ENCODE data around the gene RGPD3. TPM values are rescaled to one million over a fixed set of nuclear protein-coding genes. Genes with fewer than 3 reads are reported as not detected.
"Not testable (repeated sequence)": the region's sequence is repeated elsewhere in the genome, so short reads cannot be mapped to it uniquely, and the experiment has no call there.

Gene RGPD3
- total RNA-seq, 2 experiments from 2014 or later, result 0.04 TPM; not detected in 1

- H3K27ac Mint-ChIP-seq, DNase-seq, H3K9me3 Mint-ChIP-seq, H3K27me3 Mint-ChIP-seq, H3K36me3 Mint-ChIP-seq, H3K4me3 Mint-ChIP-seq, H3K4me1 Mint-ChIP-seq: not testable (repeated sequence)
Measured at GRCh38 chr2:106379567-106379966, 88.6 kb downstream of the RGPD3 start.

- not testable (repeated sequence) for DNase-seq, H3K27me3 Mint-ChIP-seq, H3K4me3 Mint-ChIP-seq, H3K36me3 Mint-ChIP-seq, H3K4me1 Mint-ChIP-seq, H3K27ac Mint-ChIP-seq, H3K9me3 Mint-ChIP-seq
Measured at GRCh38 chr2:106369182-106369581, 99.0 kb downstream of the RGPD3 start.

GRCh38 chr2:106366204-106366885 lies 101.9 kb downstream of the RGPD3 start:
- Mint-ChIP-seq H3K9me3 (peaks cover 4% of the 10 kb centered on the region), H3K36me3 (no peaks in the 10 kb centered on the region), H3K27me3 (no peaks in the 10 kb centered on the region), H3K27ac (no peak overlapping the region), H3K4me3 (no peak overlapping the region), H3K4me1 (peaks cover 13% of the 10 kb centered on the region)
- no peak for DNase-seq

GRCh38 chr2:106363791-106364190 lies 104.4 kb downstream of the RGPD3 start:
- Mint-ChIP-seq H3K36me3 (no peaks in the 10 kb centered on the region), H3K9me3 (peaks cover 4% of the 10 kb centered on the region), H3K4me3 (no peak overlapping the region), H3K27ac (no peak overlapping the region), H3K4me1 (peaks cover 16% of the 10 kb centered on the region), H3K27me3 (no peaks in the 10 kb centered on the region)
- peak; percentile 9 for DNase-seq

DNA sequence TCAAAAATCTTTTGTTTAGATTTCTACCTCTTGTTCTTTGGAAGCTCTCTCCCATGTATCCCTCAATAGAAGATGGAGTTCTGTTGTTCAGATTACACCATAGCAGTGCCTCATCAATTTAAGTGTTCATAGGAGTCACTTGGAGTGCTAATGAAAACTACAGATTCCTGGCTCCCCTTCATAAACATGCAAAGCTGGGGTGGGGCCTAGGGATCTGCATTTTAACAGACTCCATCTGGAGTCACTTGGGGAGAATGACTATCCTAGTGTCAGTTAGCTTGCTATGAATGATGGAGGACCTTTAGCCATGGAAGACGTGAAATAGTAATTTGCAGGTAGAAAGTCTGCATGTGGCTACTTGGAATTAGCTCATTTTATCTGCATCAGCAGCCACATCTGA lies 105.4 kb downstream of the RGPD3 start:
- Mint-ChIP-seq H3K27ac (no peak overlapping the region), H3K9me3 (peaks cover 4% of the 10 kb centered on the region), H3K36me3 (no peaks in the 10 kb centered on the region), H3K4me3 (no peak overlapping the region), H3K27me3 (peaks cover 3% of the 10 kb centered on the region), H3K4me1 (peaks cover 22% of the 10 kb centered on the region)
- DNase-seq, result no peak

DNA sequence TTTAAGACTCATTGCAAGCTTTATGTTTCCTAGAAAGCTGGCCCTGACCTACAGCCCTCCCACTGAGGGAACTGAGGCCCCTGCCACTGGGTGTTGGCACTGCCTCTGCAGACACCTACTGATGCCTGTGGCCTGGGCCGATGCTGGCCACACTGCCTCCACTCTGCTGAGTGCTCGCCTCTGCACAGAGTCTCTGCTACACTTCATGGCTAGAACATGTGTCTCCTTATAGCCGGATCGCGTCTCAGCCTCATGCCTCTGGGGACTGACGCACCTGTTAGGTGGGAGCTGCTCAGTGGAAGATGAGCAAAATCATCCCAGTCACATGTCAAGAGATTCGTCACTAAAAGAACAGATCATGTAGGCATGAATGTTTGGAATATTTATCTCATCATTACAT lies 108.7 kb downstream of the RGPD3 start:
- Mint-ChIP-seq H3K4me1 (peaks cover 22% of the 10 kb centered on the region), H3K4me3 (no peak overlapping the region), H3K36me3 (no peaks in the 10 kb centered on the region), H3K9me3 (no peaks in the 10 kb centered on the region), H3K27ac (no peak overlapping the region), H3K27me3 (peaks cover 3% of the 10 kb centered on the region)
- no peak for DNase-seq

DNA sequence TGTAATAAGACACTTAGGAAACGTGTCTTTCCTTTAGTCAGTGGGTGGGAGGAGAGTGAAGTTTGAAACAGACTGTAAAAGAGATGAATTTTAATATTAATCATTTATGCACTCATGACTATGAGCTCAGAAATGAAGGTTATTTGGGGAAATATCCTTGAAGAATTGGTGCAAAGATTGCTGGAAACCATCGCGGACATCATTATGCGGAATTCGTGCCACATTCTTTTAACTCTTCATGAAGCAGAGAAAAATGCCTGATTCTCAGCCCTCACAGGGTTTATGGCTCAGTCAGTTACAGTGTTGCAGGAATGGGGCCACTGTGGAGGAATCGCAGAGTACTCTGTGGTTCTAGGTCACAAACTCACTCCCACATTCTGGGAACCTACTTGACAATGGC lies 109.7 kb downstream of the RGPD3 start:
- no peaks in the 10 kb centered on the region for H3K9me3 Mint-ChIP-seq
- peaks cover 17% of the 10 kb centered on the region for H3K4me1 Mint-ChIP-seq
- no peak for DNase-seq
- no peaks in the 10 kb centered on the region for H3K36me3 Mint-ChIP-seq
- H3K27me3 Mint-ChIP-seq, result peaks cover 9% of the 10 kb centered on the region
- H3K27ac Mint-ChIP-seq, result no peak overlapping the region
- no peak overlapping the region for H3K4me3 Mint-ChIP-seq

DNA sequence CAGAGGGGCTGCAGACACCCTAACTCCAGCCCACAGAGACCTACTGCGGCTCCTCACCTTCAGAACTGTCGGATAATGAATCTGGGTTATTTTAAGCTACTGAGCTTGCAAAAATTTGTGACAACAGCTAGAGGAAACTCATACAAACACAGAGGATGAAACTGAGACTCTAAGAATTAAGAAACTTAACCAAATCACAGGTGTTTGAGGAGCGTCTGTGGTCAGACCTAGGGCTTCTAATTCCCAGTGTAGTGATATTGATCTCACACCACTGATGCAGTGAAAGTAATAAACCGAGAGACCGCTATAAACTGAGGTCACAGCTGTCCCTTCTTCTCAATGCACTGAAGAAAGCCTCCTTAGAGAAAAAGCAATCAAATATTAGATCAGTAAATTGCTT lies 110.1 kb downstream of the RGPD3 start:
- Mint-ChIP-seq H3K27me3 (peaks cover 9% of the 10 kb centered on the region), H3K4me3 (no peak overlapping the region), H3K9me3 (no peaks in the 10 kb centered on the region), H3K36me3 (no peaks in the 10 kb centered on the region), H3K27ac (no peak overlapping the region), H3K4me1 (peaks cover 12% of the 10 kb centered on the region)
- DNase-seq, result peak; percentile 11

GRCh38 chr2:106356291-106356690 lies 111.9 kb downstream of the RGPD3 start:
- H3K9me3 Mint-ChIP-seq, result no peaks in the 10 kb centered on the region
- peaks cover 10% of the 10 kb centered on the region for H3K4me1 Mint-ChIP-seq
- peaks cover 9% of the 10 kb centered on the region for H3K27me3 Mint-ChIP-seq
- no peak overlapping the region for H3K4me3 Mint-ChIP-seq
- H3K27ac Mint-ChIP-seq, result no peak overlapping the region
- no peaks in the 10 kb centered on the region for H3K36me3 Mint-ChIP-seq
- no peak for DNase-seq

- Mint-ChIP-seq H3K9me3 (no peaks in the 10 kb centered on the region), H3K4me3 (no peak overlapping the region), H3K27ac (no peak overlapping the region), H3K36me3 (no peaks in the 10 kb centered on the region), H3K27me3 (peaks cover 9% of the 10 kb centered on the region), H3K4me1 (peaks cover 6% of the 10 kb centered on the region)
- DNase-seq, result no peak
Measured at GRCh38 chr2:106353676-106354075, 114.5 kb downstream of the RGPD3 start.

DNA sequence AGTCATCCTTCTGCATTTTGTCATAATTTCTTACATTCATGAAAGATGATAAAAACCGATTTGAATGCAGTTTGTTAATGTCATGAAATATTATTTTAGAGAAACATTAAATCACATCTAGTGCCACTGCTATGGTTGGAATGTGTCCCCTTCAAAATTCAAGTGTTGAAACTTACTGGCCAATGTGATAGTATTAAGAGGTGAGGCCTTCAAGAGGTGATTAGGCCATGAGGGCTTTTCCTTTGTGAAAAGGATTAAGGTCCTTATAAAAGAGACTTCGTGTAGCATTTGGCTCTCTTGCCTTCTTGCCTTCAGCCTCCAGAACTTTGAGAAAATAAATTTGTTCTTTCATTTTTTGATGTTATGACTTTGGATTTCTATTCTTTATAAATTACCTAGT lies 117.2 kb downstream of the RGPD3 start:
- peaks cover 6% of the 10 kb centered on the region for H3K27me3 Mint-ChIP-seq

DNA sequence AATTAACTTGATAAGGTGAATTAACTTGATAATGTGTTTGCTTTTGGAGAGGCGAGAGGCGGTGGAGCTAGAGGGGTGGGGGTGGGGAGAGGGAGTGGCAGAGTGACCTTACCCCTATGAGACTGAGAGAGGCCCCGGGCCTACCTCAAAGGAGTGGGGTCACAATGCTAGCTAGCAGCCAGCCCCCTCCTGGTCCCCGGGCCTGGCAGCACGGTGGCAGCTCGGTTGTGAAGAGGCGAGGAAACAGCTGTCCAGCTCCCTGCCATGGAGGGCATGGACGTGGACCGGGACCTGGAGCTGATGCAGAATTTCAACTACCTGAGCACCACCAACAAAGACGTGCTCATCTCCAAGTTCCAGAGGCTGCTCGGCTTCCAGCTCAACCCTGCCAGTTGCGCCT lies 123.9 kb downstream of the RGPD3 start:
- Mint-ChIP-seq H3K9me3 (peaks cover 2% of the 10 kb centered on the region), H3K27ac (no peak overlapping the region), H3K36me3 (no peaks in the 10 kb centered on the region), H3K27me3 (no peaks in the 10 kb centered on the region), H3K4me3 (no peak overlapping the region), H3K4me1 (no peaks in the 10 kb centered on the region)
- no peak for DNase-seq

More for the DNA sequence above, 117.2 kb downstream of the RGPD3 start:
- H3K4me1 Mint-ChIP-seq, result no peaks in the 10 kb centered on the region
- H3K27ac Mint-ChIP-seq, result no peak overlapping the region
- no peak overlapping the region for H3K4me3 Mint-ChIP-seq
- no peaks in the 10 kb centered on the region for H3K9me3 Mint-ChIP-seq
- H3K36me3 Mint-ChIP-seq, result no peaks in the 10 kb centered on the region
- DNase-seq, result no peak

DNA sequence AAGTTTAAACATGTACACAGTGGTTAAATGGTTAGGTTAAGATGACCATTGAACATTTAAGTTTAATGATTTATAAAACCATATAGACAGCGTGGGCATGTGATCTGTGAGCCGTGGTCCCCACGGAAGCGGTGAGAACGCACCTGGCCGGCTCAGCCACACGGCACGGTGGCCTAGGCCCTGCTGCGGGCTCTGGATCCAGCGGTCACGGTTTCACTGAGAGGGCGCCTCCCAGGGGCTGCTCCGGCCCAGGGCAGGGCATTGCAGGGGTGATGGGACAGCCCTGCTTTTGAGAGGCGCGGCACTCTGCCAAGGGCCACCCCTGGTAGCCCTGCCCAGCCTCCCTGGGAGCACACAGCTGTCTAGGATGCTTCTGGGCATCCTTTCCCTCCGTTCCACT lies 124.9 kb downstream of the RGPD3 start:
- H3K36me3 Mint-ChIP-seq, result no peaks in the 10 kb centered on the region
- no peak overlapping the region for H3K27ac Mint-ChIP-seq
- H3K27me3 Mint-ChIP-seq, result no peaks in the 10 kb centered on the region
- DNase-seq, result no peak
- no peaks in the 10 kb centered on the region for H3K4me1 Mint-ChIP-seq
- H3K9me3 Mint-ChIP-seq, result peaks cover 2% of the 10 kb centered on the region
- no peak overlapping the region for H3K4me3 Mint-ChIP-seq

DNA sequence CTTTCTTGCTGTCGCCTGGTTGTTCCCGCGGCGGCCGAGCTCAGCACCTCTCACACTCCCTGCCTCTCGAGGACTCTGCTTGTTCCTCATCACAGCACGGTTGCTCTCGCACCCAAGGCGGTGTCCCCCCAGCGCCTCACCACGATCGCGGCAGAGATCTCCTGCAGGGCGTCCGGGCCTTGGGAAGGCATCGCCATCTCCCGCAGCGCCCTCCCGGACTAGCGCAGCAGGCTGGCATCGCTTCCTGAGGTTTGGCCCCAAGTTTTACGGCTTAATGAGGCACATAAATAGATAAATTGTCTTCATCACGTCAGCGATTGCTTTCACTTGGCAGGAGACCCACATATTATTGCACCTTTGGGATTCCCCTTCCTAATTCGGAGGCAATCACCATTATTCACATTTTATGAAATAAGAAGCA lies 125.4 kb downstream of the RGPD3 start:
- DNase-seq, result no peak
- H3K27ac Mint-ChIP-seq, result no peak overlapping the region
- no peaks in the 10 kb centered on the region for H3K27me3 Mint-ChIP-seq
- H3K36me3 Mint-ChIP-seq, result no peaks in the 10 kb centered on the region
- H3K4me3 Mint-ChIP-seq, result no peak overlapping the region
- no peaks in the 10 kb centered on the region for H3K4me1 Mint-ChIP-seq
- peaks cover 2% of the 10 kb centered on the region for H3K9me3 Mint-ChIP-seq

- no peaks in the 10 kb centered on the region for H3K36me3 Mint-ChIP-seq
- DNase-seq, result no peak
- no peaks in the 10 kb centered on the region for H3K27me3 Mint-ChIP-seq
- no peak overlapping the region for H3K27ac Mint-ChIP-seq
- no peaks in the 10 kb centered on the region for H3K4me1 Mint-ChIP-seq
- H3K9me3 Mint-ChIP-seq, result peaks cover 2% of the 10 kb centered on the region
- H3K4me3 Mint-ChIP-seq, result no peak overlapping the region
Measured at GRCh38 chr2:106341666-106342065, 126.5 kb downstream of the RGPD3 start.

Data from activated naive CD8-positive, alpha-beta T cell treated with anti-CD3 and anti-CD28 coated beads for 36 hours (primary cell).